GM23248 (cell line): ENCODE data around the gene GPR42.

Experiments
- EZH2 ChIP-seq: fragments of 200-600 bp; sonication (generic); IDR thresholded peaks from 2 replicates; pipeline ENCODE4 v1.6.1; 2018; ENCODE audit warnings: antibody characterized with exemption, mild to moderate bottlenecking; ENCODE audit not compliant: insufficient read depth, poor library complexity, severe bottlenecking
- EZH2phosphoT487 ChIP-seq: fragments of 200-600 bp; sonication (generic); IDR thresholded peaks from 2 replicates; pipeline ENCODE4 v1.6.1; 2018; ENCODE audit warnings: antibody characterized with exemption, moderate library complexity, mild to moderate bottlenecking, low read depth; ENCODE audit not compliant: insufficient read depth

- TF ChIP-seq EZH2, result no peak
- TF ChIP-seq EZH2phosphoT487, result no peak
These were observed 33.5 kb upstream of the GPR42 start for GRCh38 chr19:35337097-35337983.
